NCI-H2081 treated with DMSO at 0.1 percent for 48 hours (cell line): Measurements from ENCODE around the gene ALS2CL.
A peak's percentile ranks its signal among the peaks of the same experiment; 100 is the strongest.

ENCODE experiments used
- DNase-seq: peaks from one replicate; lab custom pipeline; 2025; lab: John Stamatoyannopoulos, UW

The ALS2CL gene

GRCh38 chr3:46716461-46717441, 23.3 kb upstream of the ALS2CL start:
- DNase-seq, result no peak

- DNase-seq, result no peak
Observed at GRCh38 chr3:46715507-46716175, 22.2 kb upstream of the ALS2CL start.

DNA sequence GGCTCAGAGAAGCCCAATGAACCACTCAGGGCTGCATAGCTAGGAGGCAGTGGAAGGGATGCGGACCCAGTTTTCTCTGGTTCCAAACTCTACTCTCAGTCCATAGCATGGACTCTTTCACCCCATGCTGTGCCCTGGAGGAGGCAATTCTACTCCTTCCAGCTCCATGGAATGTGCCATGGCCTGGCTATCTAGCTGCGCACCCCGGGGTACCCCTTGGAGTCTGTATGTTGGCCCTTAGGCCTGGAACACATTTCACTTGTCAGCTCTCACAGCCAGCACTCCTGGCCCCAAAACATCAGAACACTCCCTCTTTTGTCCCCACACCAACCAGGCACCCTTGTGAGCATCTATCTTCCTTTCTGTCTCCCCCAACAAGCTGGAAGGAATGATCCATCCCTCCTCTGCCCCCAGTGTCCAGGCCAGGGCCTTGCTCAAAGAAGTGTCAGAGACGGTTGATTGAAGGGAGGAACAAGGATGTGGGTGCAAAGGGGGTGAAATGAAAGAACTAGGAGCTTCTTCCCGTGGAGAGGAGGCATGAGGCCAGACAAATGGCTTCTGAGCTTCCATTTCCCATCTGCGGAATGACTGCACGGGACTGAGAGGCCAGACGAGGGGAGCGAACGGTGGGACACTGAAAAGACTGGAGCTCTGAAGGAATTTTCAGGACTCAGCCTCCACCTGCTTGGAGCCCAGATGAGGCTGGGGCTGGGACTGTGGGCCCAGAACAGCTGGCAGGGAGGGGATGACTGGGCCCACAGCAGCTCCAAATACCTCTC, 21.4 kb upstream of the ALS2CL start:
- no peak for DNase-seq

- DNase-seq, result no peak
Observed at GRCh38 chr3:46713898-46714552, 20.5 kb upstream of the ALS2CL start.

- no peak for DNase-seq
Observed at GRCh38 chr3:46713050-46713897, 19.8 kb upstream of the ALS2CL start.

- DNase-seq, result no peak
Observed at GRCh38 chr3:46712191-46713049, 18.9 kb upstream of the ALS2CL start.

DNA sequence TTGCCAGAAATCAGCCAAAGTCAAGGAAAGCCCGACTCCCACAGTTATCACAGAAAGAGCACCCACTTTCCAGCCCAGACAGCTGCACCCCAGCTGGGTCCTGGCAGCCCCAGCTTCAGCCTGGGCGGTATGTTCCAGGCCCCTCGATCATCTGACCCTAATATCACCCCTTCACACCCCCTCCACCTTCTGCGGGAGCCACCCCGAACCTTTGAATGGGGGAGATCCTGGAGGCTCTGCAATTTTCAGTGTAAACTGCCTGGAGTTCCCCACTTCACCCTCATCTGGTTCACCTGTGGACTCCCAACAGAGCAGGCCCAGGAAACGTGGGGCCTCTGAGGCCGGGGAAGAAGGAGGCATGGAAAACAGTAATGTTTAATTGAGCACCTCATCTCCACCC, 18.3 kb upstream of the ALS2CL start:
- DNase-seq, result no peak

GRCh38 chr3:46711305-46711704, 17.8 kb upstream of the ALS2CL start:
- no peak for DNase-seq

GRCh38 chr3:46710671-46711295, 17.3 kb upstream of the ALS2CL start:
- DNase-seq, result no peak

- no peak for DNase-seq
Observed at GRCh38 chr3:46710229-46710628, 16.8 kb upstream of the ALS2CL start.

- no peak for DNase-seq
Observed at GRCh38 chr3:46709721-46710120, 16.2 kb upstream of the ALS2CL start.

- no peak for DNase-seq
Observed at GRCh38 chr3:46709157-46709654, 15.7 kb upstream of the ALS2CL start.

DNA sequence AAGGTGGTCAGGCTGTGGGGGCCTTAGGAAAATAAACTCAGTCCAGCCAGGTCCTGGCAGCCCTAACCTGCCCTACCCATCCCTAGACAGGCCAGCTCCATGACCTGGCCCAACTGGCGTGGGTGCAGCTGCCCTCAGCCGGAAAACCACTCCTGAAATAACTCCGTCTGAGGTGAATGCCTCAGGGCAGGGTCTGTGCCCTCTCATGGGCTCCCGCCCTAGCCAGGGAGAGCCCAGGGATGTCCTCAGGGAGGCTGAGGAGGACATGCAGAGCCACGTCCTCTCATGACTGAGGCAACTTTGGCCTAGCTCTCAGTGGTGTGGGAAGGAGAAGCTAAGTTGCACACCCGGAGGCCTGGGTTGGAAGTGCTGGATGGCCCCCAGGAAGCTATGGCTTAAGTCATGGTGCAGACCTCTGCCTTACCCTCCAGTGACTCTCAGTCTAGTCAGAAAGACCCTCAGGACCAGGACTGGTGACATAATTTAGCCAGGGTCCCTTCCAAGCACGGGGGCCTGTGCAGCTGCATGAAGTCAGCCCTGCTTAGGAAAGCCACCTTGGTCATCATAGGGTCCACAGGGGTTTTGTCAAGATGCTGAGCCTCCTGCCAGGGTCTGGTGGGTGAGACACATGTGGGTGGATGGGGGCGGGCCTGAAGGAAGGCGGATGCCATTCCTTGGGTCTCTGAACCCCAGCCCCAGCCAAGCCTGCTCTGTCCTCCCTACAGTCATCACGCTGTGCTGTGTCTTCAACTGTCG, 15.1 kb upstream of the ALS2CL start:
- no peak for DNase-seq

DNA sequence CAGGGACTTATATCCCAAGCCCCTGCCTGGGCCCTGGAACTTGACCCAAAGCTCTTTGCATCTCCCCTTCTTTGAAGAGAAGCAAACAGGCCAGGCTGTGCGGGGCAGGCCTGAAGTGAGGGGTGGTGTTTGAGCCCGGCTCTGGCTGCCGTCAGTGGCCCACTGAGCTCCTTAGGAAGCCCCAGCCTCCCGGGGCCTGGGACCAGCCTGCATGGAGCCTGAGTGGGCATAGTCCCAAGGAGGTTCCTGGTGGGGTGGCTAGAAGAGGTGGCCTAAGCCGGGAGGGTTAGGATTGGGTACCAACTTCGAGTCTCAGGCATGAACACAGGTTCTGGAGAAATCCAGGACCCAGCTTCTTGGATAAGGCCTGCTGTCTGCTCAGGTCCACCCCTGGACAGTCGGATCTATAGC, 14.1 kb upstream of the ALS2CL start:
- no peak for DNase-seq

DNA sequence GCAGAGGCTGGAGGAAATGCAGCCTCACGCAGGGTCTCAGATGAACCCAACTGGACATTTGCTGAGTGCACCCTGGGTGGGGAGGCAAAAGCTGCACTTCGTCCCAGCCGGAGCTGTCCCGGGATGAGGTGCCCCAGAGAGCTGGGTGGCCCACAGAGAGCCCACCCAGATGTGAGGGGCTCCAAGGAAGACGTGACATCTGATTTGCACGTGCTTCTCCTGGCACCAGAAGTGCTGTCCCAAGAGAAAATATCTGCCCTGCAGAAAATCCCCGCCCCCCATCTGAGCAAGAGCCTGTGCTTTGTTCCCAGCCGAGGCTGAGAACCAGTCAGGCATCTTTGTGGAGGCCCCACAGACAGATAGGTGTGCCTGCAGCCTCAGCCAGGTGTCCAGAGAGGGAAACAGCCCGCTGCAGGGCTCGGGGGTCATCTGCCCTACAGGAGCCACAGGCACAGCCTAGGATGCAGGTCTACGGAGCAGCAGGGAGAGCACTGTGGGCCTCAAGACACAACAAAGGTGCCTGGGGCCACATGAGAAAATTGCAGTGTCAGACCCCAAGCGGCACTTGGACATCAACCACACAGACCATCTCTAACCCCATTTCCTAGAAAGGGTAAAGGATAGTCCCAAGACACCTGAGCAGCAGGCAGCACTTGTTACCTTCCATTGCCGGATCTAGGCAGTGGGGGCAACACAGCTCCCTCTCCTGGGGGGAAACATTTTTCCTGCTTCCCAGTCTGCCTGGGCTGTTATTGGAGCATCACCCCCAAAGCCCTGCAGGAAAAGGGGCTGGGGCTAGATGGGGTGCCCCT, 13.5 kb upstream of the ALS2CL start:
- DNase-seq, result no peak

DNA sequence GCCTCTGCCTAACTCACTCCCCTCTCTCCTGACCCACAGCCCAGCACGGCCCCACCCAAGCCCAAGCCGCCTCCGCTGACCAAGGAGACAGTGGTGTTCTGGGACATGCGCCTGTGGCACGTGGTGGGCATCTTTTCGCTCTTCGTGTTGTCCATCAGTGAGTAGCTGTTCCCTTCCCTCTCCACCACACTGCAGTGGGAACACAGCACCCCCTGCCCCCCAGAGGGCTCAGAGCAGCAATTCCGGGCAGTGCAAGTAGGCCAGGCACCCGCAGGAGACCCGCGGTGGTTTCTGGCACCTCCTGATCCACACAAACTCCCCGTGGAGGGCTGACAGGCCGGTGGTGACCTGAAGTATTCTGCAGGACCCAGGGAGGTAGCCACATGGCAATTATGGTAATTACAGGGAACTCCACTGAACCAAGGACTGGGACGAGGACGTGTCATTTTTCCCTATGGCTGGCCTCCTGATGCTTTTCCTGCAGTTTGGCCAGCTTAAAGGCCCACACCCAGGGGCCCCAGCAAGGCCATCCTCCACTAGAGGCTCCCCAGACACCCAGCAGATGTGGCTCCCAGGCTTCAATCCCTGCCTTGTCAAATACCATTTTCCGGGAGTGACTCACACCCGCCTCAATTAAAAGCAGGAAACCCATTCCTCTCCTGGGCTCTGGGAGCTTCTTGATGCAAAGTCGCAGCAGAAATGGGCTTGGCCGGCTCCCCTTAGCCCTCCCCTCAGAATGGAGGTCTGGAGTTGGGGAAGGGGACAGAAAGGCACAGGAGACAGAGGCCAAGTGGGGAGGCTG, 12.5 kb upstream of the ALS2CL start:
- DNase-seq, result no peak

GRCh38 chr3:46705022-46705530, 11.6 kb upstream of the ALS2CL start:
- DNase-seq, result peak; percentile 14
